GM06990 (cell line): ENCODE measurements around the gene BPIFB6.

ENCODE experiments used
- DNase-seq: peaks from one replicate; pipeline ENCODE4 v3.0.0-alpha.2; 2011; ENCODE audit not compliant: insufficient read length; ENCODE audit errors: extremely low read depth
- H3K27me3 ChIP-seq: replicated peaks from 2 replicates; pipeline ENCODE4 v1.6.0; 2011; ENCODE audit warnings: low read length; ENCODE audit not compliant: control insufficient read depth, insufficient read depth
- H3K36me3 ChIP-seq: 2 replicates; pipeline ENCODE4 v1.5.1; 2011; ENCODE audit warnings: low read length; ENCODE audit not compliant: control insufficient read depth, insufficient read depth
- H3K4me3 ChIP-seq: replicated peaks from 2 replicates; pipeline ENCODE4 v1.5.1; 2011; ENCODE audit warnings: low read depth, mild to moderate bottlenecking, control low read depth, low read length
- TF ChIP-seq, protein P1 (sequence below): IDR thresholded peaks from 2 replicates; pipeline ENCODE4 v1.5.1; 2011; ENCODE audit warnings: low read length, control low read depth, mild to moderate bottlenecking, inconsistent platforms; ENCODE audit not compliant: insufficient read depth, poor library complexity, severe bottlenecking

Gene BPIFB6

DNA sequence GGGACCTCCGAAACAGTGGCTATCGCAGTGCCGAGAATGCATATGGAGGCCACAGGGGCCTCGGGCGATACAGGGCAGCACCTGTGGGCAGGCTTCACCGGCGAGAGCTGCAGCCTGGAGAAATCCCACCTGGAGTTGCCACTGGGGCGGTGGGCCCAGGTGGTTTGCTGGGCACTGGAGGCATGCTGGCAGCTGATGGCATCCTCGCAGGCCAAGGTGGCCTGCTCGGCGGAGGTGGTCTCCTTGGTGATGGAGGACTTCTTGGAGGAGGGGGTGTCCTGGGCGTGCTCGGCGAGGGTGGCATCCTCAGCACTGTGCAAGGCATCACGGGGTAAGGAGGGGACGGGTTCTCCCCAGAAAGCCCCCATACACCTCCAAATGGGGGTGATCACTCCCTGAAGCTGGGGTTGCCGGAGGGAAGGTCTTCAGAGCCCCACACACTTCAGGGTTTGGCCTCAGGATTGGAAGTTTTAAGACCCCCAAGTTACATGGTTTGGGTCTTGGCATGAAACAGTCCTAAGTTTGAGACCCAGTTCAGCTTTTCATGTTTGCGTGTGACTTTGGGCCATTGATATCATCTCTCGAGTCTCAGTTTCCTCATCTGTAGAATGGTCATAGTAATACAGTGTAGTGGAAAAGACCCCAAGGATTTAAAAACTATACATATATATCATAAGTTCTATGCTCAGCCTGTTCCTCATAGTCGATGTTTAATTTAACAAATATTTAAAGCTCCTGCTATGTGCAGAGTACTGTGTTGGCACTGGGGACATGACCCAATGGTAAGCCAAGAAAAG is 52.3 kb downstream of the BPIFB6 start:
- TF ChIP-seq, protein P1, sequence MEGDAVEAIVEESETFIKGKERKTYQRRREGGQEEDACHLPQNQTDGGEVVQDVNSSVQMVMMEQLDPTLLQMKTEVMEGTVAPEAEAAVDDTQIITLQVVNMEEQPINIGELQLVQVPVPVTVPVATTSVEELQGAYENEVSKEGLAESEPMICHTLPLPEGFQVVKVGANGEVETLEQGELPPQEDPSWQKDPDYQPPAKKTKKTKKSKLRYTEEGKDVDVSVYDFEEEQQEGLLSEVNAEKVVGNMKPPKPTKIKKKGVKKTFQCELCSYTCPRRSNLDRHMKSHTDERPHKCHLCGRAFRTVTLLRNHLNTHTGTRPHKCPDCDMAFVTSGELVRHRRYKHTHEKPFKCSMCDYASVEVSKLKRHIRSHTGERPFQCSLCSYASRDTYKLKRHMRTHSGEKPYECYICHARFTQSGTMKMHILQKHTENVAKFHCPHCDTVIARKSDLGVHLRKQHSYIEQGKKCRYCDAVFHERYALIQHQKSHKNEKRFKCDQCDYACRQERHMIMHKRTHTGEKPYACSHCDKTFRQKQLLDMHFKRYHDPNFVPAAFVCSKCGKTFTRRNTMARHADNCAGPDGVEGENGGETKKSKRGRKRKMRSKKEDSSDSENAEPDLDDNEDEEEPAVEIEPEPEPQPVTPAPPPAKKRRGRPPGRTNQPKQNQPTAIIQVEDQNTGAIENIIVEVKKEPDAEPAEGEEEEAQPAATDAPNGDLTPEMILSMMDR, result no peak
- no peak for DNase-seq
- no peaks in the 10 kb centered on the region; the same call in 1 of the 2 replicates for H3K27me3 ChIP-seq
- no peak overlapping the region for H3K4me3 ChIP-seq
- no peaks in the 10 kb centered on the region for H3K36me3 ChIP-seq

DNA sequence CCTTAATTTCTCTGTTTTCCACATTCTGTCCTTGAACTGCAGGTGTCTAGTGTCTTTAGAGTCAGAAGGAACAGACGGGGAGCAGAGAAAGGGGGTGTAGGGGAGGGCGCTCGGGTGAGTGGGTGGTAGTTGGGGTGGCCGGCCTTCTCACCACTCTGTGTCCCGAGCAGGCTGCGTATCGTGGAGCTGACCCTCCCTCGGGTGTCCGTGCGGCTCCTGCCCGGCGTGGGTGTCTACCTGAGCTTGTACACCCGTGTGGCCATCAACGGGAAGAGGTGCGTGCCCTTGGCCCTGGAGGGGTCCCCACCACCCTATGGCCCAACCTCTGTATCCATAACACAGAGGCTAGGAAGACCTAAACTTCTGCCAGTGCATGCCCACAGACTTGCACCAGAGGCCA is 53.3 kb downstream of the BPIFB6 start:
- H3K36me3 ChIP-seq, result no peaks in the 10 kb centered on the region
- DNase-seq, result no peak
- TF ChIP-seq, protein P1, result no peak
- no peaks in the 10 kb centered on the region; the same call in 1 of the 2 replicates for H3K27me3 ChIP-seq
- H3K4me3 ChIP-seq, result no peak overlapping the region

DNA sequence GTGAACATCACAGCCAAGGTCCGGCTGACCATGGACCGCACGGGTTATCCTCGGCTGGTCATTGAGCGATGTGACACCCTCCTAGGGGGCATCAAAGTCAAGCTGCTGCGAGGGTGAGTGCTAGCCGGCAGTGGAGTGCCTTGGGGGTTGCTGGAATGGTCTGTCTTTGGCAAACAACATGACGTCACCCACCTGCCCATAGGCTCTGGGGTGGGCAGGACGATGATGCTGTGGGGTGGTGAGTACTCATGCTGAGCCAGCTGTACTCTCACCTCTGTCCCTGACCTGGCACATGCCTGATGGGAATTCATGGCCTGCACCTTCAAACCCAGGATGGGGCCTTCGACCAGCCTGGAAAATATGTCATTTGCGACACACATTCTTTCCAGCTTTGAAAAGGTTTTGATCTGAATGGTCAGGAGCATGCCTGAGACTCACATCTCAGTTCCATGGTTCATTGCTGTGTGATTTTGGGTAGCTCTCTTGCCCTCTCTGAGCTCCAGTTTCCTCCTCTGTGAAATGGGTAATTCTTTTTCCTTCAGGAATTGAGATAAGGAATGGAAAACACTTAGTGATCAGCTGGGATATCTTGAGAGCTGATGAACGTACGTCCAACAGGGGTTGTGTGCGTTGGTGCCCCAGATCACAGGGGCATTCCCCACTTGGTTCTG is 54.7 kb downstream of the BPIFB6 start:
- no peak for DNase-seq
- H3K36me3 ChIP-seq, result no peaks in the 10 kb centered on the region
- H3K4me3 ChIP-seq, result no peak overlapping the region
- no peaks in the 10 kb centered on the region; the same call in 1 of the 2 replicates for H3K27me3 ChIP-seq
- TF ChIP-seq, protein P1, result no peak

DNA sequence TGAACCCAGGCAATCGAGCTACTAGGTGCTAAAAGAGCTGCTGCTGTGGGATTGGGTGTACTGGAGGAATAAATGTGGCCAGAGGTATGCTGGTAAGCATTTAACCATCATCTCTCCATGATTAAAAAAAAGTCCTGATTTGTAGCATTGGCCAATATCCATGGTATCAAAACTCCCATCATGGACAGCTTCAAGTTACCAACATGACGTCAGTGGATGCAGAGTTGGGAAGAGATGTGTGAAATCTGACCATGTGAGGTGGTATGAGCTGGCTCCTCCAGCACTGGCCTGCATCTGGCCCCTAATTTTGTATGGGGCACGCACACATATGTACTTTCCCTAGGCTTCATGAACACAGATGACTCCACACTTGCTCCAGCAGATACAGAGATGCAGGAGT is 59.7 kb downstream of the BPIFB6 start:
- H3K4me3 ChIP-seq, result no peak overlapping the region
- DNase-seq, result no peak

DNA sequence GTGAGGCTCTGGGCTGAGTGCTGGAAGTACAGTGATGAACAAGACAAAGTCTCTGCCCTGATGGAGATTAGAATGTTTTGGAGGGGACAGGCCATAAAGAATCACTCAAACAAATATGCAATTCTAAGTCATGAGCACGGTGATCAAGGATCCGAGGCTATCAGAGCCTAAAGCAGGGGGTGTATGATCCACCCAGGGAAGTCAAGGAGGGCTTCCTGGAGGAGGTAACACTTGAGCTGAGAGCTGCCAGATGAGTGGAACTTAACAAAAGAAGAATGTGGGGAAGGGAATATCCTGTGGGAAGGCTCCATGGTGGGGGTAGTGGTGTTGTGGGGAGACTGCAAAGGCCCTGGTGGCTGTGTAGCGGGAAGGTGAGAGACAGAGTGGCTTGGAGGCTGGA is 60.2 kb downstream of the BPIFB6 start:
- Histone ChIP-seq H3K36me3 (no peaks in the 10 kb centered on the region), H3K27me3 (no peaks in the 10 kb centered on the region), H3K4me3 (no peak overlapping the region)
- TF ChIP-seq, protein P1, result no peak
- DNase-seq, result no peak

More for the DNA sequence above, 59.7 kb downstream of the BPIFB6 start:
- H3K27me3 ChIP-seq, result no peaks in the 10 kb centered on the region
- TF ChIP-seq, protein P1, result no peak
- H3K36me3 ChIP-seq, result no peaks in the 10 kb centered on the region
